ENCODE data around the gene ZNF341. TPM values are rescaled to one million over a fixed set of nuclear protein-coding genes. Genes with fewer than 3 reads are reported as not detected.

Gene ZNF341
- total and polyA plus RNA-seq, 9 of the 15 experiments (the other 6 are each of a cell fraction or from before 2014, with no cell fraction given) = 0.08 to 2.6 (median 1.0) TPM

DNA sequence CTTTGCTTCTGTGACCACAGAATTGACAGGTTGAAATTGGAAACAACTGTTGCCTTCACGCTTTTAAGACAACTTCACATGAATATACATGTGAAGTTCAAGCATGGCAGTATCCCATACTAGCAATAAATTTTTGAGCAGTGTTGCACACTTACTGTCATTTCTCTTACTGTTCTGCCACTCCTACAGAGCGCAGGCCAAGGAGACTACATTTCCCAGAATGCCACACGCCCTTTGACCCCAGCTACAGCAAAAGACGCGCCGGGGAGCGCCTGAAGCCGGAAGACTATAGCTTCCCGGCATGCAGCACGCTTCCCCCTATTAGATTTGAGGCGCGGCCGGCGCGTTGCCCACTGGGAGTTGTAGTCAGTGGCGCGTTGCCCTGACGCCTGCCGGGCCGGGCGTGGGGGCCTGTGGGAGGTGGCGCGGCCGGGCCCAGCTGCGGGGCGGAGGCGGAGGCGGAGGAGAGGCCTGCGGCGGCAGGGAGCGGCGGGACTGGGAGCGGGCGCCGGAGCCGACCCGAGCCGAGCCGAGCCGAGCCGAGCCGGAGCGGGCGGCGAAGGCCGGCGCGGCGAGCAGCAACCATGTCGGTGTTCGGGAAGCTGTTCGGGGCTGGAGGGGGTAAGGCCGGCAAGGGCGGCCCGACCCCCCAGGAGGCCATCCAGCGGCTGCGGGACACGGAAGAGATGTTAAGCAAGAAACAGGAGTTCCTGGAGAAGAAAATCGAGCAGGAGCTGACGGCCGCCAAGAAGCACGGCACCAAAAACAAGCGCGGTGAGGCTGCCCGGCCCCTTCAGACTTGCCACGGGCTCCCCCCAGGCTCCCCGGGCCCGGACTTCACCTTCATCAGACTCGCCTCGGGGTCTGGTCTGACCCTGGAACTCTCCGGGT lies 79.3 kb downstream of the ZNF341 start, which contains the start of gene CHMP4B (continued):
- peak; percentile 88 to 97 for TF ChIP-seq MAZ (CRISPR knock-in tag; conservative IDR thresholded peaks at IDR 0.05 in 1 of 2, IDR thresholded peaks at IDR 0.05 in 1 of 2)
- TF ChIP-seq ZNF57 (CRISPR knock-in tag; IDR thresholded peaks at IDR 0.05) = no peak
- no peak for TF ChIP-seq ZNF79 (CRISPR knock-in tag; IDR thresholded peaks at IDR 0.05; ENCODE audit: low read depth)
- TF ChIP-seq, protein P1, sequence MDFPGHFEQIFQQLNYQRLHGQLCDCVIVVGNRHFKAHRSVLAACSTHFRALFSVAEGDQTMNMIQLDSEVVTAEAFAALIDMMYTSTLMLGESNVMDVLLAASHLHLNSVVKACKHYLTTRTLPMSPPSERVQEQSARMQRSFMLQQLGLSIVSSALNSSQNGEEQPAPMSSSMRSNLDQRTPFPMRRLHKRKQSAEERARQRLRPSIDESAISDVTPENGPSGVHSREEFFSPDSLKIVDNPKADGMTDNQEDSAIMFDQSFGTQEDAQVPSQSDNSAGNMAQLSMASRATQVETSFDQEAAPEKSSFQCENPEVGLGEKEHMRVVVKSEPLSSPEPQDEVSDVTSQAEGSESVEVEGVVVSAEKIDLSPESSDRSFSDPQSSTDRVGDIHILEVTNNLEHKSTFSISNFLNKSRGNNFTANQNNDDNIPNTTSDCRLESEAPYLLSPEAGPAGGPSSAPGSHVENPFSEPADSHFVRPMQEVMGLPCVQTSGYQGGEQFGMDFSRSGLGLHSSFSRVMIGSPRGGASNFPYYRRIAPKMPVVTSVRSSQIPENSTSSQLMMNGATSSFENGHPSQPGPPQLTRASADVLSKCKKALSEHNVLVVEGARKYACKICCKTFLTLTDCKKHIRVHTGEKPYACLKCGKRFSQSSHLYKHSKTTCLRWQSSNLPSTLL (IDR thresholded peaks at IDR 0.05) = no peak
- TF ChIP-seq HDGF (IDR thresholded peaks at IDR 0.05) = no peak
- TF ChIP-seq CCNT2 (IDR thresholded peaks at IDR 0.05; ENCODE audit: borderline replicate concordance, extremely low read depth, insufficient read length, low read depth, low read length) = peak; percentile 76
- TF ChIP-seq, protein P2, sequence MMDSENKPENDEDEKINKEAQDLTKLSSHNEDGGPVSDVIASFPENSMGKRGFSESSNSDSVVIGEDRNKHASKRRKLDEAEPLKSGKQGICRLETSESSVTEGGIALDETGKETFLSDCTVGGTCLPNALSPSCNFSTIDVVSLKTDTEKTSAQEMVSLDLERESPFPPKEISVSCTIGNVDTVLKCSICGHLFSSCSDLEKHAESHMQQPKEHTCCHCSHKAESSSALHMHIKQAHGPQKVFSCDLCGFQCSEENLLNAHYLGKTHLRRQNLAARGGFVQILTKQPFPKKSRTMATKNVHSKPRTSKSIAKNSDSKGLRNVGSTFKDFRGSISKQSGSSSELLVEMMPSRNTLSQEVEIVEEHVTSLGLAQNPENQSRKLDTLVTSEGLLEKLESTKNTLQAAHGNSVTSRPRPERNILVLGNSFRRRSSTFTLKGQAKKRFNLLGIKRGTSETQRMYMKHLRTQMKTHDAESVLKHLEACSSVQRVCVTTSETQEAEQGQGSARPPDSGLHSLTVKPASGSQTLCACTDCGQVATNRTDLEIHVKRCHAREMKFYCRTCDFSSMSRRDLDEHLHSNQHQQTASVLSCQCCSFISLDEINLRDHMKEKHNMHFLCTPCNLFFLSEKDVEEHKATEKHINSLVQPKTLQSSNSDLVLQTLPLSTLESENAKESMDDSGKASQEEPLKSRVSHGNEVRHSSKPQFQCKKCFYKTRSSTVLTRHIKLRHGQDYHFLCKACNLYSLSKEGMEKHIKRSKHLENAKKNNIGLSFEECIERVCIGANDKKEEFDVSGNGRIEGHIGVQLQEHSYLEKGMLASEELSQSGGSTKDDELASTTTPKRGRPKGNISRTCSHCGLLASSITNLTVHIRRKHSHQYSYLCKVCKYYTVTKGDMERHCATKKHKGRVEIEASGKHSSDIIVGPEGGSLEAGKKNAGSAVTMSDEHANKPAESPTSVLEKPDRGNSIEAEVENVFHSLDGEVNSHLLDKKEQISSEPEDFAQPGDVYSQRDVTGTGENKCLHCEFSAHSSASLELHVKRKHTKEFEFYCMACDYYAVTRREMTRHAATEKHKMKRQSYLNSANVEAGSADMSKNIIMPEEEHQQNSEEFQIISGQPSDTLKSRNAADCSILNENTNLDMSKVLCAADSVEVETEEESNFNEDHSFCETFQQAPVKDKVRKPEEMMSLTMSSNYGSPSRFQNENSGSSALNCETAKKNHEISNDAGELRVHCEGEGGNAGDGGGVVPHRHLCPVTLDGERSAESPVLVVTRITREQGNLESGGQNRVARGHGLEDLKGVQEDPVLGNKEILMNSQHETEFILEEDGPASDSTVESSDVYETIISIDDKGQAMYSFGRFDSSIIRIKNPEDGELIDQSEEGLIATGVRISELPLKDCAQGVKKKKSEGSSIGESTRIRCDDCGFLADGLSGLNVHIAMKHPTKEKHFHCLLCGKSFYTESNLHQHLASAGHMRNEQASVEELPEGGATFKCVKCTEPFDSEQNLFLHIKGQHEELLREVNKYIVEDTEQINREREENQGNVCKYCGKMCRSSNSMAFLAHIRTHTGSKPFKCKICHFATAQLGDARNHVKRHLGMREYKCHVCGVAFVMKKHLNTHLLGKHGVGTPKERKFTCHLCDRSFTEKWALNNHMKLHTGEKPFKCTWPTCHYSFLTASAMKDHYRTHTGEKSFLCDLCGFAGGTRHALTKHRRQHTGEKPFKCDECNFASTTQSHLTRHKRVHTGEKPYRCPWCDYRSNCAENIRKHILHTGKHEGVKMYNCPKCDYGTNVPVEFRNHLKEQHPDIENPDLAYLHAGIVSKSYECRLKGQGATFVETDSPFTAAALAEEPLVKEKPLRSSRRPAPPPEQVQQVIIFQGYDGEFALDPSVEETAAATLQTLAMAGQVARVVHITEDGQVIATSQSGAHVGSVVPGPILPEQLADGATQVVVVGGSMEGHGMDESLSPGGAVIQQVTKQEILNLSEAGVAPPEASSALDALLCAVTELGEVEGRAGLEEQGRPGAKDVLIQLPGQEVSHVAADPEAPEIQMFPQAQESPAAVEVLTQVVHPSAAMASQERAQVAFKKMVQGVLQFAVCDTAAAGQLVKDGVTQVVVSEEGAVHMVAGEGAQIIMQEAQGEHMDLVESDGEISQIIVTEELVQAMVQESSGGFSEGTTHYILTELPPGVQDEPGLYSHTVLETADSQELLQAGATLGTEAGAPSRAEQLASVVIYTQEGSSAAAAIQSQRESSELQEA (IDR thresholded peaks at IDR 0.05; ENCODE audit: low read depth) = no peak
- TF ChIP-seq ZFPM2 (CRISPR knock-in tag; IDR thresholded peaks at IDR 0.05) = no peak
- no peak for TF ChIP-seq NCOR1 (IDR thresholded peaks at IDR 0.05)
- no peak for TF ChIP-seq TCF7 (IDR thresholded peaks at IDR 0.05; ENCODE audit: borderline replicate concordance)
- peak; percentile 91 for TF ChIP-seq GABPB1 (CRISPR knock-in tag; IDR thresholded peaks at IDR 0.05)

Data from K562 (cell line).